ENCODE results near the gene PRXL2B.

The PRXL2B gene

DNA sequence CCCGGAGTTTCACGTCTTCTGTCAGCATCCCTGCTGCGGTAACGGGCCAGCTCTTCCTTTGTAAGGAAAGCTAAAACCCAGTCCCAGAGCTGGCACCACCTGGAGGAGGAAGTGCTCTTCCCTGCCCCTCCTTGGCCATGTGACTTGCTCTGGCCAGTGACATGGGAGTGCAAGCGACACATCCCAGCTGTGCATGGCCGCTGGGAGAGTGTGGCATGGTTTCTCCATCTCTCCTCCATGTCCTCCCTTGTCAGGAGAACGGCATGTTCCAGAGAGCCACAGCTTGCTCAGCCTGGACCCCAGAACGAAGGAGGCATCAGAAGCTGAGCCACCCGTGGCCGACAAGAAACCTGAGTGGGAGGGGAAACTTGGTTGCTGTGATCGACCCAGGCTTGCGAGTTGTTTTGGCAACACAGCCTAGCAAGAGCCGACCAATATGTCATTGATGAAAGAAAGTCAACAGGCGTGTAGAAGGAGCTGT lies 2.7 kb upstream of the PRXL2B start:
- TF ChIP-seq EZH2phosphoT487 (IDR thresholded peaks at IDR 0.05; ENCODE audit: borderline replicate concordance, low read length), result no peak
- TF ChIP-seq, protein P1, sequence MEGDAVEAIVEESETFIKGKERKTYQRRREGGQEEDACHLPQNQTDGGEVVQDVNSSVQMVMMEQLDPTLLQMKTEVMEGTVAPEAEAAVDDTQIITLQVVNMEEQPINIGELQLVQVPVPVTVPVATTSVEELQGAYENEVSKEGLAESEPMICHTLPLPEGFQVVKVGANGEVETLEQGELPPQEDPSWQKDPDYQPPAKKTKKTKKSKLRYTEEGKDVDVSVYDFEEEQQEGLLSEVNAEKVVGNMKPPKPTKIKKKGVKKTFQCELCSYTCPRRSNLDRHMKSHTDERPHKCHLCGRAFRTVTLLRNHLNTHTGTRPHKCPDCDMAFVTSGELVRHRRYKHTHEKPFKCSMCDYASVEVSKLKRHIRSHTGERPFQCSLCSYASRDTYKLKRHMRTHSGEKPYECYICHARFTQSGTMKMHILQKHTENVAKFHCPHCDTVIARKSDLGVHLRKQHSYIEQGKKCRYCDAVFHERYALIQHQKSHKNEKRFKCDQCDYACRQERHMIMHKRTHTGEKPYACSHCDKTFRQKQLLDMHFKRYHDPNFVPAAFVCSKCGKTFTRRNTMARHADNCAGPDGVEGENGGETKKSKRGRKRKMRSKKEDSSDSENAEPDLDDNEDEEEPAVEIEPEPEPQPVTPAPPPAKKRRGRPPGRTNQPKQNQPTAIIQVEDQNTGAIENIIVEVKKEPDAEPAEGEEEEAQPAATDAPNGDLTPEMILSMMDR (IDR thresholded peaks at IDR 0.05; ENCODE audit: low read depth, low read length, poor library complexity, severe bottlenecking), result no peak
- H3K4me3 ChIP-seq (ENCODE audit: low read length), result peak overlapping the region; percentile 88; the same call in 1 of the 2 replicates
- peak overlapping the region; percentile 90 for H3K27ac ChIP-seq (ENCODE audit: low read depth, low read length)
- H3K9me3 ChIP-seq (ENCODE audit: control insufficient read depth, insufficient read depth, low read length), result no peaks in the 10 kb centered on the region
- peaks cover 14% of the 10 kb centered on the region for H3K36me3 ChIP-seq (ENCODE audit: control insufficient read depth, low read length)
- H3F3A ChIP-seq (ENCODE audit: control insufficient read depth, insufficient read depth), result peaks cover 8% of the 10 kb centered on the region
- peak overlapping the region; percentile 88 for H3K4me2 ChIP-seq (ENCODE audit: low read length)
- no peaks in the 10 kb centered on the region for H3K9me2 ChIP-seq (replicated peaks; ENCODE audit: control insufficient read depth, low read length)
- H3K27me3 ChIP-seq (ENCODE audit: control insufficient read depth, low read length), result no peaks in the 10 kb centered on the region
- H4K20me1 ChIP-seq (ENCODE audit: control insufficient read depth, insufficient read depth, low read depth, low read length), result no peaks in the 10 kb centered on the region
- H3K4me1 ChIP-seq (ENCODE audit: control insufficient read depth, low read length), result peaks cover 65% of the 10 kb centered on the region
- no peaks in the 10 kb centered on the region for H3K79me2 ChIP-seq (ENCODE audit: control insufficient read depth, low read length)

DNA sequence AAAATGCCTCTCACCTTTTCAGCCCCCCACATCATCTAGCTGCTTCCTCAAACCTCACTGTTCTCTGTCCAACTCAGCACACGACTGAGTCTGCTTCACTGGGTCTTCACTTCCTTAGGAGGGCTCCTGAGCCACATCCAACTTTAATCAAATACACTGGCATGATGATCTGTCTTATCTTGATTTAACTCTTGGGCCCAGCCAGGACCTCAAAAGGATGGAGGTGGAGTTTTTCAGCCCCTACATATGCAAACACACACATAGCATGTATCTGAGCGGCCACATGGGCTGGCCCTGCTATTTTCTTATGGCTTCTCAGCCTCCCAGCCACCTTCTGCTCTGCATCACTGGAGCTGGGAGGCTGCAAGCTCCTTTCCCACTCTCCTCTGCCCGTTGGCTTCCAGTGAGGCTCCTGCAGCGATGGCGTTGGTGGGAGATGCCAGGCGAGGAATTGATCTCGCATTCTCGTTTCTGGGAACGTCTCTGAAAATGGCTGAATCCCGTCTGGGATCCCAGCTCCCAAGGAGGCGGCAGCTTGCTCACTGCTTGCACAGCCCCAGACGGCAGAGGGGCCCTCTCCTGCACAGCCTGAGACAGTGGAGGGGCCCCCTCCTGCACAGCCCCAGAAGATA lies 1.8 kb upstream of the PRXL2B start:
- peak overlapping the region; percentile 90 for H3K27ac ChIP-seq (ENCODE audit: low read depth, low read length)
- H3K9me3 ChIP-seq (ENCODE audit: control insufficient read depth, insufficient read depth, low read length), result no peaks in the 10 kb centered on the region
- H3K36me3 ChIP-seq (ENCODE audit: control insufficient read depth, low read length), result peaks cover 14% of the 10 kb centered on the region
- no peaks in the 10 kb centered on the region for H3K79me2 ChIP-seq (ENCODE audit: control insufficient read depth, low read length)
- peaks cover 60% of the 10 kb centered on the region for H3K4me1 ChIP-seq (ENCODE audit: control insufficient read depth, low read length)
- H4K20me1 ChIP-seq (ENCODE audit: control insufficient read depth, insufficient read depth, low read depth, low read length), result no peaks in the 10 kb centered on the region
- TF ChIP-seq, protein P1 (IDR thresholded peaks at IDR 0.05; ENCODE audit: low read depth, low read length, poor library complexity, severe bottlenecking), result no peak
- no peak for TF ChIP-seq EZH2phosphoT487 (IDR thresholded peaks at IDR 0.05; ENCODE audit: borderline replicate concordance, low read length)
- H3K27me3 ChIP-seq (ENCODE audit: control insufficient read depth, low read length), result no peaks in the 10 kb centered on the region
- H3K9me2 ChIP-seq (replicated peaks; ENCODE audit: control insufficient read depth, low read length), result no peaks in the 10 kb centered on the region
- peak overlapping the region; percentile 88 for H3K4me3 ChIP-seq (ENCODE audit: low read length)
- peaks cover 8% of the 10 kb centered on the region for H3F3A ChIP-seq (ENCODE audit: control insufficient read depth, insufficient read depth)
- peak overlapping the region; percentile 88 for H3K4me2 ChIP-seq (ENCODE audit: low read length)

DNA sequence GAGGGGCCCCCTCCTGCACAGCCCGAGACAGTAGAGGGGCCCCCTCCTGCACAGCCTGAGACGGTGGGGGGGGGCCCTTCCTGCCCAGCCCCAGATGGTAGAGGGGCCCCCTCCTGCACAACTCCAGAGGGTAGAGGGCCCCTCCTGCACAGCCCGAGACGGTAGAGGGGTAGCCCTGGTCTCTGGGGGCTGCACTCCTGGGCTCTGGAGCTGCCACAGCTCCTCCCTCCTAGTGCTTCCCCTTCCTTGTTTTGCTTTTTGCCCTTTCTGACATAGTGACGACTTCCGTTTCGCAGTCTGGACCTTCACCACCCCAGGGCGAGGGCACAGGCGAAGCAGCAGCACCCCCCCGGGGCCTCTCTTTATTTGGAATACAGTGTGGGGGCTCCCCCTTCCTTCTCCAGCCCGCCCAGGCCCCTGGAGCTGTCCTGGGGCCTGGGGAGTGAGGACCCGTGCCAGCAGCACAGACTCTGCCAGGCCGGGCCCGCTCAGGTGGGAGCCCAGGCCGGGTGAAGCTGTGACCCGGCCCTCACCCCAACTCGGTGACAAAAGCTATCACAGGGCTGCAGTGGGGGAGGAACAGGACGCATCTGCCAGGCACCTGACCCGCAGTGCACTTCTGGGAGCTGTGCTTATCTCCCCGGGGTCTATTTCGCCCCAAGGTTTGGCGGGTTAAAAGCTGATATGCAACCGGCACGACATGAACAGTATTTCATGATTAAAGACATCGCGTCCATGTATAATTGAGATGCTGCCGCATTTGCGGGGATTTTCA lies 1.1 kb upstream of the PRXL2B start:
- Histone ChIP-seq H3K9me2 (replicated peaks; ENCODE audit: control insufficient read depth, low read length) (no peaks in the 10 kb centered on the region), H3K9me3 (ENCODE audit: control insufficient read depth, insufficient read depth, low read length) (no peaks in the 10 kb centered on the region), H3K4me1 (ENCODE audit: control insufficient read depth, low read length) (peaks cover 54% of the 10 kb centered on the region), H3K27ac (ENCODE audit: low read depth, low read length) (peak overlapping the region; percentile 90), H3K79me2 (ENCODE audit: control insufficient read depth, low read length) (no peaks in the 10 kb centered on the region), H3K36me3 (ENCODE audit: control insufficient read depth, low read length) (peaks cover 14% of the 10 kb centered on the region), H3K4me3 (ENCODE audit: low read length) (peak overlapping the region; percentile 88), H3K27me3 (ENCODE audit: control insufficient read depth, low read length) (no peaks in the 10 kb centered on the region), H3K4me2 (ENCODE audit: low read length) (peak overlapping the region; percentile 88), H3F3A (ENCODE audit: control insufficient read depth, insufficient read depth) (peaks cover 8% of the 10 kb centered on the region), H4K20me1 (ENCODE audit: control insufficient read depth, insufficient read depth, low read depth, low read length) (no peaks in the 10 kb centered on the region)
- no peak for TF ChIP-seq EZH2phosphoT487 (IDR thresholded peaks at IDR 0.05; ENCODE audit: borderline replicate concordance, low read length)
- TF ChIP-seq, protein P1 (IDR thresholded peaks at IDR 0.05; ENCODE audit: low read depth, low read length, poor library complexity, severe bottlenecking), result peak; percentile 30
